ENCODE data around the gene POLR1G.
A peak's percentile ranks its signal among the peaks of the same experiment; 100 is the strongest.

POLR1G gene

GRCh38 chr19:45446295-45446694, 39.9 kb downstream of the POLR1G start:
- DNase-seq (ENCODE audit: low read depth), result peak; percentile 49

GRCh38 chr19:45446944-45447343, 40.5 kb downstream of the POLR1G start:
- DNase-seq (ENCODE audit: low read depth), result no peak

GRCh38 chr19:45448425-45448756, 41.9 kb downstream of the POLR1G start:
- DNase-seq (ENCODE audit: low read depth), result no peak

- DNase-seq (ENCODE audit: low read depth), result no peak
Observed at GRCh38 chr19:45448887-45449299, 42.4 kb downstream of the POLR1G start.

GRCh38 chr19:45450012-45450333, 43.5 kb downstream of the POLR1G start:
- DNase-seq (ENCODE audit: low read depth), result no peak

GRCh38 chr19:45451131-45451849, 44.8 kb downstream of the POLR1G start:
- peak; percentile 66 for DNase-seq (ENCODE audit: low read depth)

- DNase-seq (ENCODE audit: low read depth), result no peak
Observed at GRCh38 chr19:45451850-45452387, 45.5 kb downstream of the POLR1G start.

- DNase-seq (ENCODE audit: low read depth), result peak; percentile 97
Observed at GRCh38 chr19:45455707-45456499, 49.5 kb downstream of the POLR1G start.

GRCh38 chr19:45456500-45456815, 50.0 kb downstream of the POLR1G start:
- DNase-seq (ENCODE audit: low read depth), result no peak

- DNase-seq (ENCODE audit: low read depth), result no peak
Observed at GRCh38 chr19:45457776-45458175, 51.3 kb downstream of the POLR1G start.
